Caco-2 (cell line): ENCODE results near the gene KDM4C. TPM values are rescaled to one million over a fixed set of nuclear protein-coding genes. Genes with fewer than 3 reads are reported as not detected.

Source experiments
- BruUV-seq: library from RNA; stranded (reverse); fragments of 400-500 nt; replicated peaks from 2 replicates; lab custom pipeline; 2021; lab: Mats Ljungman, UMichigan
- CTCF ChIA-PET: fragments of 300-600 bp; sonication (Branson Sonifier 250); formaldehyde crosslinking; loops from one replicate; lab custom pipeline; 2022; ENCODE audit warnings: antibody characterized with exemption; lab: Charles Lee
- POLR2A ChIA-PET: fragments of 300-600 bp; sonication (Branson Sonifier 250); formaldehyde crosslinking; loops from one replicate; lab custom pipeline; 2022; ENCODE audit warnings: antibody characterized with exemption; lab: Charles Lee
- DNase-seq, 2 experiments: peaks; one replicate each; pipeline versions ENCODE4 v3.0.0 to v3.0.0-alpha.2; 2020 to 2022
- H3K27me3 ChIP-seq: replicated peaks from 2 replicates; pipeline ENCODE4 v1.6.0; 2011; ENCODE audit warnings: low read length; ENCODE audit not compliant: control insufficient read depth, insufficient read depth
- H3K36me3 ChIP-seq: 2 replicates; pipeline ENCODE4 v1.5.1; 2011; ENCODE audit warnings: low read length; ENCODE audit not compliant: control insufficient read depth, insufficient read depth
- H3K4me1 ChIP-seq: fragments of 250-450 bp; sonication (Bioruptor Pico); 2 replicates; pipeline ENCODE4 v1.5.1; 2020; ENCODE audit warnings: mild to moderate bottlenecking
- H3K4me3 ChIP-seq: 2 replicates; pipeline ENCODE4 v1.5.1; 2011; ENCODE audit warnings: low read depth, mild to moderate bottlenecking, control low read depth, low read length
- H3K9me3 ChIP-seq: fragments of 250-450 bp; sonication (Bioruptor Pico); 2 replicates; pipeline ENCODE4 v1.5.1; 2020; ENCODE audit warnings: mild to moderate bottlenecking, moderate library complexity
- H3K27ac Mint-ChIP-seq: one replicate; pipeline ENCODE4 v1.8.0; 2022; ENCODE audit warnings: mixed read lengths; ENCODE audit not compliant: unreplicated experiment
- H3K27me3 Mint-ChIP-seq: one replicate; pipeline ENCODE4 v1.8.0; 2022; ENCODE audit warnings: mixed read lengths; ENCODE audit not compliant: insufficient read depth, unreplicated experiment
- H3K36me3 Mint-ChIP-seq: one replicate; pipeline ENCODE4 v1.8.0; 2022; ENCODE audit warnings: mild to moderate bottlenecking, mixed read lengths; ENCODE audit not compliant: insufficient read depth, unreplicated experiment
- H3K4me1 Mint-ChIP-seq: one replicate; pipeline ENCODE4 v1.8.0; 2022; ENCODE audit warnings: low read depth, mixed read lengths; ENCODE audit not compliant: unreplicated experiment
- H3K4me3 Mint-ChIP-seq: one replicate; pipeline ENCODE4 v1.8.0; 2022; ENCODE audit warnings: mild to moderate bottlenecking, moderate library complexity, mixed read lengths; ENCODE audit not compliant: unreplicated experiment
- H3K9me3 Mint-ChIP-seq: one replicate; pipeline ENCODE4 v1.8.0; 2022; ENCODE audit warnings: mixed read lengths; ENCODE audit not compliant: unreplicated experiment
- CTCF ChIP-seq, 2 experiments: fragments of 200-600 bp in 1 of 2; IDR thresholded peaks; 1 replicate in 1 of 2; 2 replicates in 1 of 2; pipeline versions ENCODE4 v1.5.1 to v1.8.0; 2011 to 2022; ENCODE audit warnings: antibody characterized with exemption in 1 of 2, control low read depth in 1 of 2, inconsistent platforms in 1 of 2, low read depth in 1 of 2, low read length in 1 of 2, mild to moderate bottlenecking in 1 of 2, moderate library complexity in 1 of 2; ENCODE audit not compliant: insufficient read depth in 1 of 2, severe bottlenecking in 1 of 2, unreplicated experiment in 1 of 2
- intact Hi-C: fragments of 100-400 bp; cut with micrococcal nuclease; formaldehyde crosslinking; loops from one replicate; pipeline ENCODE4 v1.10.0; 2022; ENCODE audit not compliant: unreplicated experiment
- total RNA-seq: library from RNA; stranded (reverse); gene quantifications from 2 replicates; pipeline ENCODE4 v1.2.3, GENCODE V29; 2022

Gene KDM4C
- total RNA-seq, 1 experiment from 2014 or later: 40.3 TPM

GRCh38 chr9:6959270-6960000 lies 201.7 kb downstream of the KDM4C start:
- Histone ChIP-seq H3K36me3 (no peaks in the 10 kb centered on the region), H3K4me1 (peaks cover 9% of the 10 kb centered on the region; the same call in 1 of the 2 replicates), H3K4me3 (no peak overlapping the region), H3K27me3 (no peaks in the 10 kb centered on the region), H3K9me3 (no peaks in the 10 kb centered on the region)
- Mint-ChIP-seq H3K27ac (no peak overlapping the region), H3K4me3 (no peak overlapping the region), H3K4me1 (peaks cover 7% of the 10 kb centered on the region), H3K36me3 (peaks cover 5% of the 10 kb centered on the region), H3K9me3 (no peaks in the 10 kb centered on the region), H3K27me3 (no peaks in the 10 kb centered on the region)
- peak in 1 of 2 experiments; percentile 26 for DNase-seq
- TF ChIP-seq CTCF (IDR thresholded peaks at IDR 0.05; ENCODE audit: insufficient read depth in 1 of 2, low read depth in 1 of 2, low read length in 1 of 2, severe bottlenecking in 1 of 2, unreplicated experiment in 1 of 2): no peak
- BruUV-seq: no TSS peak
- CTCF ChIA-PET: interaction anchor here (0.6 to 1.4 kb wide), 2 partner anchors 50 to 114 kb away, joined by 3 to 5 read pairs; no protein-coding TSS in a partner anchor
- POLR2A ChIA-PET: interaction anchor here (0.6 kb wide), 1 partner anchor 42 kb away, joined by 4 read pairs; no protein-coding TSS in a partner anchor
- intact Hi-C loops: no loop called here

GRCh38 chr9:6960777-6961176 lies 203.0 kb downstream of the KDM4C start:
- Histone ChIP-seq H3K9me3 (no peaks in the 10 kb centered on the region), H3K4me3 (no peak overlapping the region), H3K4me1 (peaks cover 9% of the 10 kb centered on the region; the same call in 1 of the 2 replicates), H3K36me3 (no peaks in the 10 kb centered on the region), H3K27me3 (no peaks in the 10 kb centered on the region)
- ChIA-PET POLR2A (no interaction called here), CTCF (interaction anchor here (1.4 kb wide), 1 partner anchor 51 kb away, joined by 5 read pairs; no protein-coding TSS in a partner anchor)
- Mint-ChIP-seq H3K36me3 (peaks cover 5% of the 10 kb centered on the region), H3K27me3 (no peaks in the 10 kb centered on the region), H3K27ac (no peak overlapping the region), H3K9me3 (no peaks in the 10 kb centered on the region), H3K4me3 (no peak overlapping the region), H3K4me1 (no peaks in the 10 kb centered on the region)
- no peak for DNase-seq
- intact Hi-C loops: no loop called here
- TF ChIP-seq CTCF (IDR thresholded peaks at IDR 0.05; ENCODE audit: insufficient read depth in 1 of 2, low read depth in 1 of 2, low read length in 1 of 2, severe bottlenecking in 1 of 2, unreplicated experiment in 1 of 2): no peak
- no TSS peak for BruUV-seq

GRCh38 chr9:6961845-6962522 lies 204.2 kb downstream of the KDM4C start:
- no peak overlapping the region for H3K27ac Mint-ChIP-seq
- CTCF ChIA-PET: no interaction called here
- H3K9me3 Mint-ChIP-seq: no peaks in the 10 kb centered on the region
- BruUV-seq: no TSS peak
- H3K36me3 Mint-ChIP-seq: peaks cover 5% of the 10 kb centered on the region
- H3K4me3 Mint-ChIP-seq: no peak overlapping the region
- no peak for TF ChIP-seq CTCF (IDR thresholded peaks at IDR 0.05; ENCODE audit: insufficient read depth in 1 of 2, low read depth in 1 of 2, low read length in 1 of 2, severe bottlenecking in 1 of 2, unreplicated experiment in 1 of 2)
- intact Hi-C loops: no loop called here
- Histone ChIP-seq H3K4me1 (peaks cover 9% of the 10 kb centered on the region; the same call in 1 of the 2 replicates), H3K27me3 (no peaks in the 10 kb centered on the region), H3K36me3 (no peaks in the 10 kb centered on the region), H3K4me3 (no peak overlapping the region), H3K9me3 (no peaks in the 10 kb centered on the region)
- POLR2A ChIA-PET: no interaction called here
- no peaks in the 10 kb centered on the region for H3K4me1 Mint-ChIP-seq
- H3K27me3 Mint-ChIP-seq: no peaks in the 10 kb centered on the region
- DNase-seq: no peak
